SU-DHL-6 (cell line): ENCODE results near the gene MYO1D.

Experiments used
- CTCF ChIP-seq: fragments of 200-600 bp; sonication (generic); IDR thresholded peaks from one replicate; pipeline ENCODE4 v1.5.1; 2017; ENCODE audit warnings: antibody characterized with exemption, mild to moderate bottlenecking, low read length, moderate library complexity; ENCODE audit not compliant: insufficient read depth, poor library complexity, severe bottlenecking
- EZH2phosphoT487 ChIP-seq: fragments of 200-600 bp; sonication (generic), shearing (Covaris generic); conservative IDR thresholded peaks from 2 replicates; pipeline ENCODE4 v1.6.1; 2018; ENCODE audit warnings: mild to moderate bottlenecking, antibody characterized with exemption, low read length, moderate library complexity, mixed read lengths

- TF ChIP-seq CTCF, result no peak
- no peak for TF ChIP-seq EZH2phosphoT487
These were observed 30.7 kb upstream of the MYO1D start for GRCh38 chr17:32907583-32907982.
